NB4 (cell line): ENCODE measurements around the gene MTRFR.

Source experiments
- MAX ChIP-seq: IDR thresholded peaks from 2 replicates; pipeline ENCODE4 v1.6.1; 2011; ENCODE audit warnings: low read depth, low read length
- POLR2A ChIP-seq: IDR thresholded peaks from 2 replicates; pipeline ENCODE4 v1.6.1; 2011; ENCODE audit warnings: mild to moderate bottlenecking; ENCODE audit not compliant: insufficient read length; ENCODE audit errors: extremely low read depth
- TF ChIP-seq, protein P1 (sequence below): IDR thresholded peaks from one replicate; pipeline ENCODE4 v1.5.1; 2012; ENCODE audit warnings: low read depth, low read length

GRCh38 chr12:123269896-123270213, 36.6 kb downstream of the MTRFR start:
- TF ChIP-seq, protein P1, sequence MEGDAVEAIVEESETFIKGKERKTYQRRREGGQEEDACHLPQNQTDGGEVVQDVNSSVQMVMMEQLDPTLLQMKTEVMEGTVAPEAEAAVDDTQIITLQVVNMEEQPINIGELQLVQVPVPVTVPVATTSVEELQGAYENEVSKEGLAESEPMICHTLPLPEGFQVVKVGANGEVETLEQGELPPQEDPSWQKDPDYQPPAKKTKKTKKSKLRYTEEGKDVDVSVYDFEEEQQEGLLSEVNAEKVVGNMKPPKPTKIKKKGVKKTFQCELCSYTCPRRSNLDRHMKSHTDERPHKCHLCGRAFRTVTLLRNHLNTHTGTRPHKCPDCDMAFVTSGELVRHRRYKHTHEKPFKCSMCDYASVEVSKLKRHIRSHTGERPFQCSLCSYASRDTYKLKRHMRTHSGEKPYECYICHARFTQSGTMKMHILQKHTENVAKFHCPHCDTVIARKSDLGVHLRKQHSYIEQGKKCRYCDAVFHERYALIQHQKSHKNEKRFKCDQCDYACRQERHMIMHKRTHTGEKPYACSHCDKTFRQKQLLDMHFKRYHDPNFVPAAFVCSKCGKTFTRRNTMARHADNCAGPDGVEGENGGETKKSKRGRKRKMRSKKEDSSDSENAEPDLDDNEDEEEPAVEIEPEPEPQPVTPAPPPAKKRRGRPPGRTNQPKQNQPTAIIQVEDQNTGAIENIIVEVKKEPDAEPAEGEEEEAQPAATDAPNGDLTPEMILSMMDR = no peak
- TF ChIP-seq POLR2A = no peak
- no peak for TF ChIP-seq MAX
